ENCODE data around the gene ANGPTL8. TPM values are rescaled to one million over a fixed set of nuclear protein-coding genes. Genes with fewer than 3 reads are reported as not detected.
A peak's percentile ranks its signal among the peaks of the same experiment; 100 is the strongest.

The ANGPTL8 gene
- total and polyA plus RNA-seq, 10 donors, result 0.30 TPM; not detected in 9

DNA sequence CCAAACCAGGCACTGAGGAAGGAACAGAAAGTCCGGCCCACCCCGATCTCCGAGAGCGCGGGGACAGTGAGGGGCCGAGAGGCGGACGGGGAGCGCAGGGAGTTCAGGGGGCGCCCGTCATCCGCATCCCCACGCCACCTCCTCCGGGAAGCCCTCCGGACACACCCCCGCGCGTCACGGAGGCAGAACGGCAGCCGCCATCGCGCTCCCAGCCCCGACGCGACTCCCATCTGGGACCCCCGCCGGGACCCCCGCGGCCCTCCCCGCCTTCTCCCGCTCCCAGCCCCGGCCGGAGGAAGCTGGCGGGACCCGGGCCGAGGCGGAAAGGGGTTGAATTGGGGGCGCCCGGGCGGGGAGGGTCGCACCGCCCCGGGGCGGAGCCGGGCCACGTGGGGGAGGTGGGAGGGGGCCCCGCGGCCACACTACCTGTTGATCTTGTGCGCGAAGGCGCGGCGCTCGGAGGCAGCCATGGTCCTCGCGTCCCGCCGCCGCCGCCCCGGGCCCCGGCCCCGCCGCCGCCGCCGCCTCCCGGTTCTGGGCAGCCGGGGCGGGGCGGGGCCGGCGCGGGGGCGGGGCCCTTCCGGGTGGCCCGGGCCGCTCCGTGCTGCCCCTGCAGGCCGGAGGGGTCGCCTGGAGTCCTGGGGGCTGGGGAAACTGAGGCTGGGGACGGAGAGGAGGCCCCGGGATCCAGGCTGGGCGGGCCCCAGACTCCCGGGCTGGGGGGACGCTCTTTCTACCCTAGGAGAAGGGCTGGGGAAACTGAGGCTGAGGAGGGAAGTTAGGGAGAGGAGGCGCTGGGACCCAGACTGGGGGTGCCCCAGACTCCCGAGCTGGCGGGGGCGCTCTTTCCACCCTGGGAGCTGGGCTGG, 22.8 kb downstream of the ANGPTL8 start, which contains the start of gene DOCK6:
DOCK6 (minus strand) TSS at position 554 of the 869 bp plus-strand sequence; CDS start at position 470, 84 bp downstream.
- Histone ChIP-seq H3K27me3 (replicated peaks in 1 of 7) (peaks cover 0 to 46% (median 0%) of the 10 kb centered on the region in 7 donors), H3K36me3 (no peaks in the 10 kb centered on the region), H3K4me3 (peak within 1 kb of the TSS; percentile 32 to 88 (median 67)), H3K9me3 (no peaks in the 10 kb centered on the region), H3K4me1 (peaks cover 0 to 43% (median 25%) of the 10 kb centered on the region in 6 donors), H3K27ac (peak within 1 kb of the TSS in 7 of 8 donors; percentile 55 to 86 (median 83))
- TF ChIP-seq POLR2AphosphoS5 (IDR thresholded peaks at IDR 0.05) (peak in 2 of 3 donors; percentile 26 to 55), POLR2A (IDR thresholded peaks at IDR 0.05) (no peak)
- TF ChIP-seq, protein P1, sequence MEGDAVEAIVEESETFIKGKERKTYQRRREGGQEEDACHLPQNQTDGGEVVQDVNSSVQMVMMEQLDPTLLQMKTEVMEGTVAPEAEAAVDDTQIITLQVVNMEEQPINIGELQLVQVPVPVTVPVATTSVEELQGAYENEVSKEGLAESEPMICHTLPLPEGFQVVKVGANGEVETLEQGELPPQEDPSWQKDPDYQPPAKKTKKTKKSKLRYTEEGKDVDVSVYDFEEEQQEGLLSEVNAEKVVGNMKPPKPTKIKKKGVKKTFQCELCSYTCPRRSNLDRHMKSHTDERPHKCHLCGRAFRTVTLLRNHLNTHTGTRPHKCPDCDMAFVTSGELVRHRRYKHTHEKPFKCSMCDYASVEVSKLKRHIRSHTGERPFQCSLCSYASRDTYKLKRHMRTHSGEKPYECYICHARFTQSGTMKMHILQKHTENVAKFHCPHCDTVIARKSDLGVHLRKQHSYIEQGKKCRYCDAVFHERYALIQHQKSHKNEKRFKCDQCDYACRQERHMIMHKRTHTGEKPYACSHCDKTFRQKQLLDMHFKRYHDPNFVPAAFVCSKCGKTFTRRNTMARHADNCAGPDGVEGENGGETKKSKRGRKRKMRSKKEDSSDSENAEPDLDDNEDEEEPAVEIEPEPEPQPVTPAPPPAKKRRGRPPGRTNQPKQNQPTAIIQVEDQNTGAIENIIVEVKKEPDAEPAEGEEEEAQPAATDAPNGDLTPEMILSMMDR (IDR thresholded peaks at IDR 0.05 in 8 of 11, conservative IDR thresholded peaks at IDR 0.05 in 3 of 11), result peak in 7 of 11 experiments; percentile 12 to 52 (median 34)
- 1 to 5% (median 2%) methylated on average over 26 to 91 of the region's 91 CpGs for WGBS, 5 donors
- peak; percentile 80 for DNase-seq
- intact Hi-C loops (cut with DNase I; ENCODE audit: low total_unique reads), result no loop called here

DNA sequence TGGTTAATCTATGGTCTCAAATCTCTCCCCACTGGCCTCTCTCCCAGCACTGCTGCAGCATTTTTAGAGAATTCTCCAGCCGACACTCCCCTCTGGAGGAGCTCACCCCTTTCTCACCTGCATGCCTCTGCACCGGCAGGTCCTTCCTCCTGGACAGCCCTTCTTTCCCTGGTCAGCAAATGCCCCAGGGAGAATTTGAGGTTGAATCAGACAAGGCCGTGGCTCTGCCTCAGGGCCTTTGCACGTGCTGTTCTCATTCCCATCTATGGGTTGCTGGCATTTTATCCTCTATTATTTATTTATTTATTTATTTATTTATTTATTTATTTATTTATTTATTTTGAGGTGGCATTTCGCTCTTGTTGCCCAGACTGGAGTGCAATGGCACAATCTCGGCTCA, 24.3 kb downstream of the ANGPTL8 start:
- Histone ChIP-seq H3K27ac (no peak overlapping the region), H3K9me3 (no peaks in the 10 kb centered on the region), H3K4me1 (peaks cover 0 to 47% (median 33%) of the 10 kb centered on the region in 6 donors), H3K4me3 (no peak overlapping the region), H3K27me3 (replicated peaks in 1 of 7) (peaks cover 0 to 60% (median 0%) of the 10 kb centered on the region in 7 donors), H3K36me3 (no peaks in the 10 kb centered on the region)
- TF ChIP-seq POLR2A (IDR thresholded peaks at IDR 0.05), result no peak
- TF ChIP-seq, protein P1 (IDR thresholded peaks at IDR 0.05 in 8 of 11, conservative IDR thresholded peaks at IDR 0.05 in 3 of 11), result no peak
- no peak for TF ChIP-seq POLR2AphosphoS5 (IDR thresholded peaks at IDR 0.05)
- DNase-seq, result no peak
- intact Hi-C loops (cut with DNase I; ENCODE audit: low total_unique reads), result no loop called here
- 85 to 97% (median 95%) methylated on average over 6 of the region's 6 CpGs for WGBS, 5 donors

DNA sequence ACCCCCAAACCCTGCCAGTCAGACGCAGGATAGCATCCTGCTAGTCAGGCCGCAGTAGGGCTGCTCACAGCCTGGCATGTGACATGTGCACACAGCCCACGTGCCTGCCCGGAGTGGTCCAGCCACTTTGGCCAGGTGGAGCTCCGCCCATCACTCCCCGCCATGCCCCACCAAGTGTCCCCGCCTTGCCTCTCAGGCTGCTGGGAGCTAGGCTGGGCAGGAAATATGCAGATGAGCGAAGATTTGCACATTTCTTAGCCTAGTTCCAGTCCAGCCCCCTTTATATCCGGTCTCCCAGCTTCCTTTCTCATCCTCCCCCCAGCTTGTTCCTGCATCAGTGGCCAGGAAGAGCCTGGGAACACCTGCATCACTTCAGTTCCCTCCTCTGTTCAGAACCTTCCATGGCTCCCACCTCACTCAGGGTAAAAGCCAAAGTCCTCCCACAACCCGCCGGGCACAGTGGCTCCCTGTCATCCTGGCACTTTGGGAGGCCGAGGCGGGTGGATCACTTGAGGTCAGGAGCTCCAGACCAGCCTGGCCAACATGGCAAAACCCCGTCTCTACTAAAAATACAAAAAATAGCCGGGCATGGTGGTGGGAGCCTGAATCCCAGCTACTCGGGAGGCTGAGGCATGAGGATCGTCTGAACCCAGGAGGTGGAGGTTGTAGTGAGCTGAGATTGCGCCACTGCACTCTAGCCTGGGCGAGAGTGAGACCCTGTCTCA, 25.2 kb downstream of the ANGPTL8 start:
- peak; percentile 33 to 63 (median 62) for TF ChIP-seq POLR2AphosphoS5 (IDR thresholded peaks at IDR 0.05)
- no peak for TF ChIP-seq POLR2A (IDR thresholded peaks at IDR 0.05)
- TF ChIP-seq, protein P1 (IDR thresholded peaks at IDR 0.05 in 8 of 11, conservative IDR thresholded peaks at IDR 0.05 in 3 of 11), result no peak
- Histone ChIP-seq H3K4me1 (peaks cover 0 to 55% (median 39%) of the 10 kb centered on the region in 6 donors), H3K27me3 (replicated peaks in 1 of 7) (peaks cover 0 to 65% (median 0%) of the 10 kb centered on the region in 7 donors), H3K4me3 (no peak overlapping the region), H3K27ac (peak overlapping the region in 7 of 8 donors; percentile 33 to 65 (median 54)), H3K9me3 (no peaks in the 10 kb centered on the region), H3K36me3 (no peaks in the 10 kb centered on the region)
- no peak for DNase-seq
- intact Hi-C loops (cut with DNase I; ENCODE audit: low total_unique reads), result no loop called here
- WGBS, 5 donors, result 62 to 75% (median 68%) methylated on average over 15 to 19 of the region's 19 CpGs
